Astrocyte (in vitro differentiated cells and primary cell): ENCODE data around the gene HOXC9. TPM values are rescaled to one million over a fixed set of nuclear protein-coding genes. Genes with fewer than 3 reads are reported as not detected.

Source experiments
- DNase-seq: peaks from one replicate; pipeline ENCODE4 v3.0.0-alpha.2; 2010; ENCODE audit warnings: low read depth
- FAIRE-seq: peaks from 2 replicates; lab custom pipeline; 2011; peaks lifted over from hg19 to GRCh38; lab: Jason Lieb, UNC
- H2AFZ ChIP-seq: 2 replicates; pipeline ENCODE4 v1.6.0; 2012; ENCODE audit warnings: low read depth, low read length, inconsistent platforms
- H3K27ac ChIP-seq: 2 replicates; pipeline ENCODE4 v1.5.1; 2011; ENCODE audit warnings: low read depth, low read length, inconsistent platforms
- H3K27me3 ChIP-seq: 2 replicates; pipeline ENCODE4 v1.6.0; 2011; ENCODE audit warnings: low read length, inconsistent platforms; ENCODE audit not compliant: insufficient read depth
- H3K36me3 ChIP-seq: 2 replicates; pipeline ENCODE4 v1.5.1; 2011; ENCODE audit warnings: low read length, inconsistent platforms; ENCODE audit not compliant: insufficient read depth
- H3K4me1 ChIP-seq: 2 replicates; pipeline ENCODE4 v1.5.1; 2011; ENCODE audit warnings: low read length, inconsistent platforms; ENCODE audit not compliant: insufficient read depth
- H3K4me2 ChIP-seq: 2 replicates; pipeline ENCODE4 v1.6.0; 2012; ENCODE audit warnings: low read length, inconsistent platforms
- H3K4me3 ChIP-seq: 2 replicates; pipeline ENCODE4 v1.5.1; 2011; ENCODE audit warnings: low read depth, mild to moderate bottlenecking, low read length, inconsistent platforms; ENCODE audit not compliant: insufficient read depth
- H3K79me2 ChIP-seq: 2 replicates; pipeline ENCODE4 v1.6.0; 2012; ENCODE audit warnings: mild to moderate bottlenecking, low read length, inconsistent platforms; ENCODE audit not compliant: insufficient read depth
- H3K9ac ChIP-seq: 2 replicates; pipeline ENCODE4 v1.6.0; 2012; ENCODE audit warnings: mild to moderate bottlenecking, low read length, inconsistent platforms
- H3K9me3 ChIP-seq: 2 replicates; pipeline ENCODE4 v1.5.1; 2012; ENCODE audit warnings: low read depth, mild to moderate bottlenecking, low read length, inconsistent platforms; ENCODE audit not compliant: insufficient read depth
- H4K20me1 ChIP-seq: 2 replicates; pipeline ENCODE4 v1.6.0; 2012; ENCODE audit warnings: low read length, inconsistent platforms; ENCODE audit not compliant: insufficient read depth
- H3K27ac Mint-ChIP-seq: one replicate; pipeline ENCODE4 v1.8.0; 2021; ENCODE audit warnings: mild to moderate bottlenecking, mixed read lengths; ENCODE audit not compliant: unreplicated experiment
- H3K27me3 Mint-ChIP-seq: one replicate; pipeline ENCODE4 v1.8.0; 2021; ENCODE audit warnings: low read depth, mixed read lengths; ENCODE audit not compliant: unreplicated experiment
- H3K36me3 Mint-ChIP-seq: one replicate; pipeline ENCODE4 v1.8.0; 2021; ENCODE audit warnings: low read depth, mixed read lengths; ENCODE audit not compliant: unreplicated experiment
- H3K4me1 Mint-ChIP-seq: one replicate; pipeline ENCODE4 v1.8.0; 2021; ENCODE audit warnings: low read depth, mixed read lengths; ENCODE audit not compliant: unreplicated experiment
- H3K4me3 Mint-ChIP-seq: one replicate; pipeline ENCODE4 v1.8.0; 2021; ENCODE audit warnings: mild to moderate bottlenecking, moderate library complexity, mixed read lengths; ENCODE audit not compliant: unreplicated experiment
- H3K9me3 Mint-ChIP-seq: one replicate; pipeline ENCODE4 v1.8.0; 2021; ENCODE audit warnings: mild to moderate bottlenecking, mixed read lengths; ENCODE audit not compliant: unreplicated experiment
- CTCF ChIP-seq: IDR thresholded peaks from 2 replicates; pipeline ENCODE4 v1.5.1; 2011; ENCODE audit warnings: low read depth, mild to moderate bottlenecking, inconsistent platforms, low read length, moderate library complexity; ENCODE audit not compliant: insufficient read depth
- EZH2 ChIP-seq: IDR thresholded peaks from 2 replicates; pipeline ENCODE4 v1.6.1; 2012; ENCODE audit warnings: mild to moderate bottlenecking, low read length, inconsistent platforms; ENCODE audit not compliant: insufficient read depth
- total RNA-seq: library from RNA; stranded (reverse); gene quantifications from 2 replicates; pipeline ENCODE4 v1.2.1, GENCODE V29; 2021

HOXC9 gene
- total RNA-seq, 1 donor from 2014 or later: not detected

DNA sequence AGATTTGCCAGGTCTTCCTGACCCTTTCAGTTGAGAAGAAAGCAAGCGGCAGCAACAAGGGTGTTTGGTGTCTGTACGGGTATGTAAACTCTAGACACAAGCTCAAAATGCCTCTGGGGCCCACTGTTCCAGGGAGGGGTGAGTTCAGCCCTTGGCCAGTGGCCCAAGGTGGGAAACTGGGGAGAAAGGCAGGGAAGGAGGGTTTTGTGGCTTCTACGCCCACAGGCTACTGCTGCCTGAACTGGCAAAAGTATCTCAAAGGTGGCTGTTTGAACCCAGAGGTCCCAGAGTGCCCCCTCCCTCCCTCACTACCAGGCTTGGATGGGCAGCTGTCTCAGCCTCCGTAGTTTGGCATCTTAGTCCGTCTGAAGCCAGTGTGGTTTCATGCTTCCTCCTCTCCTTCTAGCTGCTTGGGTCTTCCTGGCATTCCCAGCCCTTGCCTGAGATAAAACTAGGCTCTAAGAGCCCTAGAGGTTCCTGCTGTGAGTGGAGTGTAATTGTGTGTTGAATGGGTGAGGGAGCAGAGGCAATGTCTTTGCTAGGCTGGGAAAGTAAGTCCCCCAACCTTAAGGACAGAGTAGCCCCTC is 38.4 kb downstream of the HOXC9 start:
- no peaks in the 10 kb centered on the region for H3K36me3 ChIP-seq
- FAIRE-seq (no peak), DNase-seq (no peak)
- peaks cover 2% of the 10 kb centered on the region for H3K36me3 Mint-ChIP-seq
- no peak overlapping the region for H3K4me2 ChIP-seq
- peaks cover 24% of the 10 kb centered on the region for H3K9me3 Mint-ChIP-seq
- peaks cover 90% of the 10 kb centered on the region for H3K27me3 Mint-ChIP-seq
- peaks cover 72% of the 10 kb centered on the region for H3K27me3 ChIP-seq
- no peaks in the 10 kb centered on the region for H3K4me1 Mint-ChIP-seq
- H3K9me3 ChIP-seq: peaks cover 3% of the 10 kb centered on the region
- no peak for TF ChIP-seq EZH2
- TF ChIP-seq CTCF: no peak
- H4K20me1 ChIP-seq: no peaks in the 10 kb centered on the region
- no peak overlapping the region for H3K27ac Mint-ChIP-seq
- H3K4me3 Mint-ChIP-seq: no peak overlapping the region
- no peaks in the 10 kb centered on the region for H3K79me2 ChIP-seq
- no peak overlapping the region for H3K9ac ChIP-seq
- H3K4me3 ChIP-seq: no peak overlapping the region
- H3K27ac ChIP-seq: no peak overlapping the region
- H3K4me1 ChIP-seq: no peaks in the 10 kb centered on the region
- H2AFZ ChIP-seq: no peak overlapping the region

DNA sequence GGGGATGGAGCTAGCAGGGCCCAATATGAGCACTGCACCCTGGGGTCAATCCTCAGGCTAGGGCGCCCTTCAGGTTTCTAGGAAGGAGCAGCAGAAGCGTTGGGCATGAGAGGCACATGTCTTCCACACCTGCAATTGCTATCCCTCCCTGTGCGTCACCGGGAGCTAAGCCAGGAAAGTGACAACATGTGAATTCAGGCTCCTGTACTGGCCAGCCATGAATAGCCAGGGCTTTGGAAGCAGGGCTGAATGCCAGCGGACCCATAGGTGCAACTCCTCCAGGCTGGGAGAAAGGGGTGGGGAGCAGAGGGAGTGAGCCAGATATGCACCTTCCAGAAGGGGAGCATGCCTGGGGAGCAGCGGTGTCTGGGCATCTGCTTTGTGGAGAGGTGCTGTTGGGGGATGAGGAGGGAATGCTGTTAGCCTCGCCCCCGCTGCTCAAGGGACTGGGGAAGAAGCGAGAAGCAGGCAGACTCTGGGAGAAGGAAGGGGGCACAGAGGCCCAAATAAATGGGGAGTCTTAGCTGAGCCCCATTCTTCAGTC is 39.0 kb downstream of the HOXC9 start:
- DNase-seq (no peak), FAIRE-seq (no peak)
- peaks cover 74% of the 10 kb centered on the region for H3K27me3 ChIP-seq
- H4K20me1 ChIP-seq: no peaks in the 10 kb centered on the region
- no peak overlapping the region for H3K27ac ChIP-seq
- Mint-ChIP-seq H3K4me3 (no peak overlapping the region), H3K4me1 (no peaks in the 10 kb centered on the region), H3K9me3 (peaks cover 24% of the 10 kb centered on the region), H3K27me3 (peaks cover 93% of the 10 kb centered on the region), H3K27ac (no peak overlapping the region), H3K36me3 (peaks cover 2% of the 10 kb centered on the region)
- no peaks in the 10 kb centered on the region for H3K4me1 ChIP-seq
- H3K9ac ChIP-seq: no peak overlapping the region
- no peaks in the 10 kb centered on the region for H3K79me2 ChIP-seq
- H3K4me3 ChIP-seq: no peak overlapping the region
- no peak overlapping the region for H3K4me2 ChIP-seq
- TF ChIP-seq CTCF (no peak), EZH2 (no peak)
- H3K9me3 ChIP-seq: peaks cover 3% of the 10 kb centered on the region
- H2AFZ ChIP-seq: no peak overlapping the region
- no peaks in the 10 kb centered on the region for H3K36me3 ChIP-seq

- Histone ChIP-seq H3K4me2 (no peak overlapping the region), H2AFZ (no peak overlapping the region), H3K4me3 (no peak overlapping the region), H3K27me3 (peaks cover 75% of the 10 kb centered on the region), H3K9ac (no peak overlapping the region), H3K4me1 (no peaks in the 10 kb centered on the region), H3K27ac (no peak overlapping the region), H4K20me1 (no peaks in the 10 kb centered on the region), H3K9me3 (peaks cover 3% of the 10 kb centered on the region), H3K36me3 (no peaks in the 10 kb centered on the region), H3K79me2 (no peaks in the 10 kb centered on the region)
- H3K27ac Mint-ChIP-seq: no peak overlapping the region
- H3K9me3 Mint-ChIP-seq: peaks cover 22% of the 10 kb centered on the region
- H3K4me3 Mint-ChIP-seq: no peak overlapping the region
- DNase-seq (no peak), FAIRE-seq (no peak)
- H3K27me3 Mint-ChIP-seq: peaks cover 97% of the 10 kb centered on the region
- TF ChIP-seq CTCF: no peak
- no peak for TF ChIP-seq EZH2
- no peaks in the 10 kb centered on the region for H3K4me1 Mint-ChIP-seq
- H3K36me3 Mint-ChIP-seq: peaks cover 2% of the 10 kb centered on the region
These were observed 39.6 kb downstream of the HOXC9 start for GRCh38 chr12:54039417-54040147.
